HepG2 (cell line): ENCODE data around the gene HCK. TPM values are rescaled to one million over a fixed set of nuclear protein-coding genes. Genes with fewer than 3 reads are reported as not detected.

Experiments
- ADNP ChIP-seq: sonication (generic); formaldehyde crosslinking; IDR thresholded peaks from 2 replicates; pipeline ENCODE4 v1.4.0; 2020; ENCODE audit warnings: missing genetic modification reagents
- GFI1 ChIP-seq: sonication (generic); formaldehyde crosslinking; IDR thresholded peaks from 2 replicates; pipeline ENCODE4 v1.5.0; 2020; ENCODE audit warnings: missing genetic modification reagents, mild to moderate bottlenecking, borderline replicate concordance
- PHF5A ChIP-seq: IDR thresholded peaks from one replicate; pipeline ENCODE4 v1.6.1; 2018; ENCODE audit warnings: low read depth, missing genetic modification reagents; ENCODE audit not compliant: unreplicated experiment
- REST ChIP-seq, 2 experiments: IDR thresholded peaks; 2 replicates each; pipeline ENCODE4 v1.6.1; 2011 to 2012; ENCODE audit warnings: low read length in 2 of 2, borderline replicate concordance in 1 of 2, low read depth in 1 of 2, mild to moderate bottlenecking in 1 of 2, moderate library complexity in 1 of 2
- TFE3 ChIP-seq: IDR thresholded peaks from 2 replicates; pipeline ENCODE4 v1.6.1; 2016
- TRIM22 ChIP-seq: fragments of 450-650 bp; IDR thresholded peaks from 2 replicates; pipeline ENCODE4 v1.6.1; 2017
- ZFYVE20 ChIP-seq: sonication (generic); formaldehyde crosslinking; IDR thresholded peaks from 2 replicates; pipeline ENCODE4 v1.8.0; 2023; ENCODE audit warnings: low read depth, mild to moderate bottlenecking, moderate library complexity, missing genetic modification reagents, borderline replicate concordance
- ZNF318 ChIP-seq: sonication (generic); formaldehyde crosslinking; IDR thresholded peaks from 2 replicates; pipeline ENCODE4 v1.4.0; 2020; ENCODE audit warnings: mild to moderate bottlenecking, missing genetic modification reagents
- ZNF547 ChIP-seq: sonication (generic); formaldehyde crosslinking; IDR thresholded peaks from 2 replicates; pipeline ENCODE4 v1.5.1; 2020; ENCODE audit warnings: mild to moderate bottlenecking, missing genetic modification reagents
- ZNF569 ChIP-seq: sonication (generic); formaldehyde crosslinking; IDR thresholded peaks from 2 replicates; pipeline ENCODE4 v1.5.0; 2020; ENCODE audit warnings: mild to moderate bottlenecking, missing genetic modification reagents, moderate library complexity, borderline replicate concordance
- ZNF670 ChIP-seq: sonication (generic); formaldehyde crosslinking; IDR thresholded peaks from 2 replicates; pipeline ENCODE4 v1.8.0; 2022; ENCODE audit warnings: mild to moderate bottlenecking, missing genetic modification reagents, borderline replicate concordance
- polyA plus RNA-seq, 8 experiments: library from polyadenylated mRNA; depleted of rRNA in 3 of 8; stranded (reverse) in 7 of 8; unstranded in 1 of 8; fragments of >200 nt; fragmentation: Illumina TruSeq in 4 of 8; extraction: Trizol in 4 of 8; gene quantifications; 2 replicates each; pipeline versions ENCODE4 v1.2.1 to v1.2.3, GENCODE V29; 2011 to 2016; ENCODE audit warnings: low read depth in 4 of 8, missing spikeins in 1 of 8, mixed read lengths in 1 of 8; ENCODE audit not compliant: insufficient read depth in 1 of 8
- total RNA-seq, 5 experiments: library from RNA; depleted of rRNA; stranded (reverse); fragments of >200 nt; fragmentation: Illumina TruSeq; extraction: Trizol; gene quantifications; 2 replicates each; pipeline ENCODE4 v1.2.3, GENCODE V29; 2016; ENCODE audit warnings: low read depth in 1 of 5

HCK gene
- total and polyA plus RNA-seq, 2 of the 13 experiments (the other 11 are each of a cell fraction or from before 2014, with no cell fraction given), result 0.04 TPM; not detected in 1

GRCh38 chr20:32109392-32110172 lies 57.5 kb downstream of the HCK start, which contains the start of gene TM9SF4 (continued):
- TF ChIP-seq ZNF318 (peak; percentile 98), ADNP (CRISPR knock-in tag) (no peak), ZNF670 (CRISPR knock-in tag) (peak; percentile 93), ZNF547 (peak; percentile 94), GFI1 (CRISPR knock-in tag) (peak; percentile 86), TRIM22 (no peak), ZFYVE20 (CRISPR knock-in tag) (no peak), ZNF569 (CRISPR knock-in tag) (peak; percentile 98; the same call in 1 of the 2 replicates), PHF5A (CRISPR knock-in tag) (peak; percentile 54), REST (IDR thresholded peaks at IDR 0.05; ENCODE audit: borderline replicate concordance in 1 of 2, low read depth in 1 of 2, low read length in 2 of 2) (peak in 1 of 2 experiments; percentile 77; a peak in 1 of 4 replicates), TFE3 (CRISPR knock-in tag) (peak; percentile 86)
